ENCODE data around the gene CCDC124.

DNA sequence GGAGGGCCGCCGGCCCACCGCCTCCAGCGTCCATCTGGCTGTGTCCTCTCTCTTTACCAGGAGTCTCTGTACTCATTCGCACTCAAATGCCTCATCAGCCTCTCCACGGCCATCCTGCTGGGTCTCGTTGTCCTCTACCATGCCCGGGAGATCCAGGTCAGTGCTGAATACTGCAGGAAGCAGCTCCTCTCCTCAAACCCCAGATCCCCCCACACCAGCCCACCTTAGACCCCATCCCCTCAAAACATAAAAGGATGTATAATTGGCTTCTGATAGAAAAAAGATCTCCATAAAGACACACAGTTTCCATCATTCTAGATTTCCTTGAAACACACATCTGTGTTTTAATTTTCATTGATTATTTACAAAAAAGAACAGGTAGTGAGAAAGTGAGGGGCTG, 42.2 kb downstream of the CCDC124 start:
- TF ChIP-seq MAX (IDR thresholded peaks at IDR 0.05) (no peak), TEAD4 (IDR thresholded peaks at IDR 0.05) (no peak), ZBTB7A (IDR thresholded peaks at IDR 0.05; ENCODE audit: low read depth) (no peak), TAF1 (IDR thresholded peaks at IDR 0.05; ENCODE audit: low read depth) (no peak), FOXM1 (IDR thresholded peaks at IDR 0.05; ENCODE audit: borderline replicate concordance, low read depth) (no peak), RAD21 (IDR thresholded peaks at IDR 0.05; ENCODE audit: low read depth) (no peak), CEBPB (IDR thresholded peaks at IDR 0.05) (no peak), TCF12 (IDR thresholded peaks at IDR 0.05; ENCODE audit: low read depth) (no peak), EP300 (IDR thresholded peaks at IDR 0.05; ENCODE audit: borderline replicate concordance) (no peak), EGR1 (IDR thresholded peaks at IDR 0.05) (no peak), YY1 (IDR thresholded peaks at IDR 0.05; ENCODE audit: low read depth) (no peak), NFIC (IDR thresholded peaks at IDR 0.05) (no peak)
- TF ChIP-seq, protein P1, sequence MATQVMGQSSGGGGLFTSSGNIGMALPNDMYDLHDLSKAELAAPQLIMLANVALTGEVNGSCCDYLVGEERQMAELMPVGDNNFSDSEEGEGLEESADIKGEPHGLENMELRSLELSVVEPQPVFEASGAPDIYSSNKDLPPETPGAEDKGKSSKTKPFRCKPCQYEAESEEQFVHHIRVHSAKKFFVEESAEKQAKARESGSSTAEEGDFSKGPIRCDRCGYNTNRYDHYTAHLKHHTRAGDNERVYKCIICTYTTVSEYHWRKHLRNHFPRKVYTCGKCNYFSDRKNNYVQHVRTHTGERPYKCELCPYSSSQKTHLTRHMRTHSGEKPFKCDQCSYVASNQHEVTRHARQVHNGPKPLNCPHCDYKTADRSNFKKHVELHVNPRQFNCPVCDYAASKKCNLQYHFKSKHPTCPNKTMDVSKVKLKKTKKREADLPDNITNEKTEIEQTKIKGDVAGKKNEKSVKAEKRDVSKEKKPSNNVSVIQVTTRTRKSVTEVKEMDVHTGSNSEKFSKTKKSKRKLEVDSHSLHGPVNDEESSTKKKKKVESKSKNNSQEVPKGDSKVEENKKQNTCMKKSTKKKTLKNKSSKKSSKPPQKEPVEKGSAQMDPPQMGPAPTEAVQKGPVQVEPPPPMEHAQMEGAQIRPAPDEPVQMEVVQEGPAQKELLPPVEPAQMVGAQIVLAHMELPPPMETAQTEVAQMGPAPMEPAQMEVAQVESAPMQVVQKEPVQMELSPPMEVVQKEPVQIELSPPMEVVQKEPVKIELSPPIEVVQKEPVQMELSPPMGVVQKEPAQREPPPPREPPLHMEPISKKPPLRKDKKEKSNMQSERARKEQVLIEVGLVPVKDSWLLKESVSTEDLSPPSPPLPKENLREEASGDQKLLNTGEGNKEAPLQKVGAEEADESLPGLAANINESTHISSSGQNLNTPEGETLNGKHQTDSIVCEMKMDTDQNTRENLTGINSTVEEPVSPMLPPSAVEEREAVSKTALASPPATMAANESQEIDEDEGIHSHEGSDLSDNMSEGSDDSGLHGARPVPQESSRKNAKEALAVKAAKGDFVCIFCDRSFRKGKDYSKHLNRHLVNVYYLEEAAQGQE (IDR thresholded peaks at IDR 0.05; ENCODE audit: low read depth) = no peak
